BJ (cell line): ENCODE data around the gene ANXA6. TPM values are rescaled to one million over a fixed set of nuclear protein-coding genes. Genes with fewer than 3 reads are reported as not detected.

Experiments used
- CTCF ChIA-PET: fragments of 350-600 bp; formaldehyde crosslinking; extraction: SDS; loops from one replicate; lab custom pipeline; 2021; ENCODE audit warnings: antibody characterized with exemption, inconsistent platforms; lab: Yijun Ruan, JAX
- POLR2A ChIA-PET: fragments of 300-600 bp; sonication (Branson Sonifier 250); formaldehyde crosslinking; extraction: SDS; loops from one replicate; lab custom pipeline; 2021; ENCODE audit warnings: antibody characterized with exemption; lab: Charles Lee
- DNase-seq: peaks from one replicate; pipeline ENCODE4 v3.0.0-alpha.2; 2011; ENCODE audit warnings: low read depth
- H3K27me3 ChIP-seq: 2 replicates; pipeline ENCODE4 v1.6.0; 2011; ENCODE audit warnings: low read length; ENCODE audit not compliant: control insufficient read depth, insufficient read depth
- H3K36me3 ChIP-seq: 2 replicates; pipeline ENCODE4 v1.5.1; 2011; ENCODE audit warnings: low read length; ENCODE audit not compliant: control insufficient read depth, insufficient read depth
- H3K4me3 ChIP-seq: 2 replicates; pipeline ENCODE4 v1.5.1; 2011; ENCODE audit warnings: low read depth, mild to moderate bottlenecking, control low read depth, low read length
- CTCF ChIP-seq: IDR thresholded peaks from 2 replicates; pipeline ENCODE4 v1.5.1; 2011; ENCODE audit warnings: low read depth, mild to moderate bottlenecking, control low read depth, inconsistent platforms, low read length, moderate library complexity; ENCODE audit not compliant: insufficient read depth
- polyA plus RNA-seq: library from polyadenylated mRNA; depleted of rRNA; stranded (reverse); fragments of >200 nt; gene quantifications from 2 replicates; pipeline ENCODE4 v1.2.3, GENCODE V29; 2011

Gene ANXA6
- polyA plus RNA-seq, 1 experiment: 528 TPM

- no peak for DNase-seq
- CTCF ChIA-PET: interaction anchor here (0.9 to 2.5 kb wide), 6 partner anchors 10 to 34 kb away, joined by 3 to 11 read pairs (median 4); no protein-coding TSS in a partner anchor
- POLR2A ChIA-PET: no interaction called here
- peaks cover 56% of the 10 kb centered on the region for H3K36me3 ChIP-seq
- no peak for TF ChIP-seq CTCF
- no peak overlapping the region for H3K4me3 ChIP-seq
- H3K27me3 ChIP-seq: no peaks in the 10 kb centered on the region
These were observed 26.4 kb downstream of the ANXA6 start for GRCh38 chr5:151130922-151131891.

- H3K36me3 ChIP-seq: peaks cover 57% of the 10 kb centered on the region
- CTCF ChIA-PET: interaction anchor here (0.6 to 9.9 kb wide), 7 partner anchors 9 to 794 kb away, joined by 3 to 184 read pairs (median 5); no protein-coding TSS in a partner anchor
- DNase-seq: no peak
- POLR2A ChIA-PET: interaction anchor here (1.0 kb wide), 1 partner anchor 20 kb away, joined by 10 read pairs; no protein-coding TSS in a partner anchor
- TF ChIP-seq CTCF: no peak
- H3K27me3 ChIP-seq: no peaks in the 10 kb centered on the region
- no peak overlapping the region for H3K4me3 ChIP-seq
These were observed 27.2 kb downstream of the ANXA6 start for GRCh38 chr5:151130235-151130921.

- DNase-seq: no peak
- ChIA-PET POLR2A (no interaction called here), CTCF (interaction anchor here (1.0 to 9.9 kb wide), 6 partner anchors 13 to 187 kb away, joined by 3 to 184 read pairs (median 5); no protein-coding TSS in a partner anchor)
These were observed 28.8 kb downstream of the ANXA6 start for GRCh38 chr5:151128817-151129216.

GRCh38 chr5:151127926-151128325, 29.7 kb downstream of the ANXA6 start:
- DNase-seq: no peak
- no peak for TF ChIP-seq CTCF
- ChIA-PET POLR2A (no interaction called here), CTCF (interaction anchor here (1.1 to 9.9 kb wide), 3 partner anchors 13 to 76 kb away, joined by 3 to 184 read pairs (median 84); no protein-coding TSS in a partner anchor)
- Histone ChIP-seq H3K27me3 (no peaks in the 10 kb centered on the region), H3K36me3 (peaks cover 48% of the 10 kb centered on the region), H3K4me3 (no peak overlapping the region)

More at GRCh38 chr5:151128817-151129216, 28.8 kb downstream of the ANXA6 start:
- H3K4me3 ChIP-seq: no peak overlapping the region
- H3K27me3 ChIP-seq: no peaks in the 10 kb centered on the region
- no peak for TF ChIP-seq CTCF
- H3K36me3 ChIP-seq: peaks cover 48% of the 10 kb centered on the region
